ENCODE measurements around the gene SP8. TPM values are rescaled to one million over a fixed set of nuclear protein-coding genes. Genes with fewer than 3 reads are reported as not detected.

The SP8 gene
- total and polyA plus RNA-seq, 5 donors from 2014 or later, result not detected

DNA sequence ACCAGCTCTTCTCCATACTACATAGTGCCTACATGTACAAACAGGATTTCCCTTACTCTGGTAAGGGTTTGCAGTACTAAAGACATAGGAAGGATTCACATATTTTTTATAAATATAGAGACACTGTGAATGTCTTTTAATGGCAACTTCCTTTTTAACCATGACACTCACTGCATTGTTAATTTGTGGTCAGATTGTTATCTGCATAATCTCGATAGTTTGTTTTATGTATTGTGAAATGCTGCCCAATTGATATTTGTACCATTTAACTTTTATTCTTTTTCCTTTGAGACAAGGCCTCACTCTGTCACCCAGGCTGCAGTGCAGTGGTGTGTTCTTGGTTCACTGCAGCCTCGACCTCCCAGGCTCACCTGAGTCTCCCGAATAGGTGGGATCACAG, 39.7 kb downstream of the SP8 start:
- Histone ChIP-seq H3K9me3 (ENCODE audit: control insufficient read depth in 2 of 2, low read length in 2 of 2) (no peaks in the 10 kb centered on the region), H3K36me3 (ENCODE audit: control insufficient read depth, insufficient read depth, low read length) (no peaks in the 10 kb centered on the region), H3K4me1 (ENCODE audit: control insufficient read depth, insufficient read depth, low read length, poor library complexity, severe bottlenecking) (no peaks in the 10 kb centered on the region), H3K27ac (ENCODE audit: insufficient read depth, low read length, poor library complexity, severe bottlenecking) (no peak overlapping the region), H3K27me3 (ENCODE audit: control insufficient read depth, insufficient read depth, low read length) (no peaks in the 10 kb centered on the region), H3K4me3 (ENCODE audit: low read depth, low read length) (no peak overlapping the region)
- DNase-seq (no peak), ATAC-seq (ENCODE audit: low read depth in 2 of 2) (no peak)
- H3K9me3 Mint-ChIP-seq, result peaks cover 0 to 4% (median 0%) of the 10 kb centered on the region in 7 donors
- no peaks in the 10 kb centered on the region for H3K27me3 Mint-ChIP-seq
- no peak overlapping the region for H3K27ac Mint-ChIP-seq
- no peak overlapping the region for H3K4me3 Mint-ChIP-seq
- no peaks in the 10 kb centered on the region for H3K36me3 Mint-ChIP-seq
- H3K4me1 Mint-ChIP-seq, result no peaks in the 10 kb centered on the region

DNA sequence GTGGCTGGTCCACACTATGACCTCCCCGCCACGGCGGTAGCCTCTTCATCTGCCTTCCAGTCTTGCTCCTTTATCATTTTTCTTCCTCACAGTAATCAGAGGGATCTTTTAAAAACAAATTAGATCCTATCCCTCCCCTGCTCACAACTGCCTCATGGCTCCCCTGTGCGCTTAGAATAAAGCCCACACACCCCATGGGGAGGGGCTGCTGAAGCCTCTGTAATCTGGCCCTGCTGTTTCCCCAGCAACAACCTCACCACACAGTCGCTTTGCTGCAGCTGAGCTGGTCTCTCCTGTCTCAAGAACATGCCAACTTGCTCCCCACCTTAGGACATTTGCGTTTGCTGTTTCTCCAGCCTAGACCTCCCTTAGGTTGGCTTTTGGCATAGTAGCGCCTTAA, 41.0 kb downstream of the SP8 start:
- Mint-ChIP-seq H3K4me3 (no peak overlapping the region), H3K4me1 (no peaks in the 10 kb centered on the region), H3K27ac (no peak overlapping the region), H3K9me3 (peaks cover 0 to 4% (median 0%) of the 10 kb centered on the region in 7 donors), H3K27me3 (no peaks in the 10 kb centered on the region), H3K36me3 (no peaks in the 10 kb centered on the region)
- DNase-seq (no peak), ATAC-seq (ENCODE audit: low read depth in 2 of 2) (no peak)
- H3K27me3 ChIP-seq (ENCODE audit: control insufficient read depth, insufficient read depth, low read length), result no peaks in the 10 kb centered on the region
- H3K36me3 ChIP-seq (ENCODE audit: control insufficient read depth, insufficient read depth, low read length), result no peaks in the 10 kb centered on the region
- no peak overlapping the region for H3K27ac ChIP-seq (ENCODE audit: insufficient read depth, low read length, poor library complexity, severe bottlenecking)
- no peaks in the 10 kb centered on the region for H3K4me1 ChIP-seq (ENCODE audit: control insufficient read depth, insufficient read depth, low read length, poor library complexity, severe bottlenecking)
- no peak overlapping the region for H3K4me3 ChIP-seq (ENCODE audit: low read depth, low read length)
- no peaks in the 10 kb centered on the region for H3K9me3 ChIP-seq (ENCODE audit: control insufficient read depth in 2 of 2, low read length in 2 of 2)

DNA sequence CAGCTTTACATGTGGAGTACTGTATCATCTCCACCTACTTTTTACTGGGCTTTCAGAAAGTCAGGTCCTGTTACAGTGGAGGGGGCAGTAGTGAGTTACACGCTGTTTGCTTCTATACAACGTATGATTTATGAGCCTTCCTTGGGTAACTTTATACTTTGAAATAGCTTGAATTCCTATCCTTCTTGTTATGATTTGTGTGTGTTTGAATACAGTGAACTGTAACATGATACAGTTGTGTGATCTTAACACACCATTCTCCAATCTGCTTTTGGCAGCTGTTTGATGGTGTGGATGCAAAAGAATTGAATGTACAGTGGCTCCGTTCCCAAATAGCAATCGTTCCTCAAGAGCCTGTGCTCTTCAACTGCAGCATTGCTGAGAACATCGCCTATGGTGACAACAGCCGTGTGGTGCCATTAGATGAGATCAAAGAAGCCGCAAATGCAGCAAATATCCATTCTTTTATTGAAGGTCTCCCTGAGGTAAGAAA, 41.7 kb downstream of the SP8 start:
- Mint-ChIP-seq H3K27me3 (no peaks in the 10 kb centered on the region), H3K4me1 (no peaks in the 10 kb centered on the region), H3K36me3 (no peaks in the 10 kb centered on the region), H3K27ac (no peak overlapping the region), H3K9me3 (peaks cover 0 to 4% (median 0%) of the 10 kb centered on the region in 7 donors), H3K4me3 (no peak overlapping the region)
- Histone ChIP-seq H3K36me3 (ENCODE audit: control insufficient read depth, insufficient read depth, low read length) (no peaks in the 10 kb centered on the region), H3K27ac (ENCODE audit: insufficient read depth, low read length, poor library complexity, severe bottlenecking) (no peak overlapping the region), H3K4me3 (ENCODE audit: low read depth, low read length) (no peak overlapping the region), H3K4me1 (ENCODE audit: control insufficient read depth, insufficient read depth, low read length, poor library complexity, severe bottlenecking) (no peaks in the 10 kb centered on the region), H3K9me3 (ENCODE audit: control insufficient read depth in 2 of 2, low read length in 2 of 2) (no peaks in the 10 kb centered on the region), H3K27me3 (ENCODE audit: control insufficient read depth, insufficient read depth, low read length) (no peaks in the 10 kb centered on the region)
- ATAC-seq (ENCODE audit: low read depth in 2 of 2) (no peak), DNase-seq (no peak)

GRCh38 chr7:20742913-20743312, 43.8 kb downstream of the SP8 start:
- Mint-ChIP-seq H3K27ac (no peak overlapping the region), H3K27me3 (no peaks in the 10 kb centered on the region), H3K36me3 (no peaks in the 10 kb centered on the region), H3K4me3 (no peak overlapping the region), H3K4me1 (no peaks in the 10 kb centered on the region), H3K9me3 (peaks cover 0 to 4% (median 0%) of the 10 kb centered on the region in 7 donors)
- H3K27ac ChIP-seq (ENCODE audit: insufficient read depth, low read length, poor library complexity, severe bottlenecking), result no peak overlapping the region
- no peaks in the 10 kb centered on the region for H3K27me3 ChIP-seq (ENCODE audit: control insufficient read depth, insufficient read depth, low read length)
- H3K36me3 ChIP-seq (ENCODE audit: control insufficient read depth, insufficient read depth, low read length), result no peaks in the 10 kb centered on the region
- DNase-seq, result no peak
- no peaks in the 10 kb centered on the region for H3K9me3 ChIP-seq (ENCODE audit: control insufficient read depth in 2 of 2, low read length in 2 of 2)
- no peak for ATAC-seq (ENCODE audit: low read depth in 2 of 2)
- no peak overlapping the region for H3K4me3 ChIP-seq (ENCODE audit: low read depth, low read length)
- H3K4me1 ChIP-seq (ENCODE audit: control insufficient read depth, insufficient read depth, low read length, poor library complexity, severe bottlenecking), result no peaks in the 10 kb centered on the region

- Mint-ChIP-seq H3K9me3 (peaks cover 0 to 9% (median 0%) of the 10 kb centered on the region in 7 donors), H3K36me3 (no peaks in the 10 kb centered on the region), H3K27ac (no peak overlapping the region), H3K4me1 (no peaks in the 10 kb centered on the region), H3K27me3 (no peaks in the 10 kb centered on the region), H3K4me3 (no peak overlapping the region)
- no peaks in the 10 kb centered on the region for H3K36me3 ChIP-seq (ENCODE audit: control insufficient read depth, insufficient read depth, low read length)
- DNase-seq, result no peak
- no peak for ATAC-seq (ENCODE audit: low read depth in 2 of 2)
- H3K27ac ChIP-seq (ENCODE audit: insufficient read depth, low read length, poor library complexity, severe bottlenecking), result no peak overlapping the region
- H3K4me1 ChIP-seq (ENCODE audit: control insufficient read depth, insufficient read depth, low read length, poor library complexity, severe bottlenecking), result no peaks in the 10 kb centered on the region
- no peaks in the 10 kb centered on the region for H3K9me3 ChIP-seq (ENCODE audit: control insufficient read depth in 2 of 2, low read length in 2 of 2)
- H3K27me3 ChIP-seq (ENCODE audit: control insufficient read depth, insufficient read depth, low read length), result no peaks in the 10 kb centered on the region
- H3K4me3 ChIP-seq (ENCODE audit: low read depth, low read length), result no peak overlapping the region
Observed at GRCh38 chr7:20741801-20742200, 44.9 kb downstream of the SP8 start.

GRCh38 chr7:20738518-20739481, 47.9 kb downstream of the SP8 start:
- no peak overlapping the region for H3K27ac Mint-ChIP-seq
- ATAC-seq (ENCODE audit: low read depth in 2 of 2), result no peak
- no peak for DNase-seq
- no peak overlapping the region for H3K4me3 Mint-ChIP-seq
- H3K36me3 Mint-ChIP-seq, result no peaks in the 10 kb centered on the region
- Histone ChIP-seq H3K27me3 (ENCODE audit: control insufficient read depth, insufficient read depth, low read length) (no peaks in the 10 kb centered on the region), H3K27ac (ENCODE audit: insufficient read depth, low read length, poor library complexity, severe bottlenecking) (no peak overlapping the region), H3K36me3 (ENCODE audit: control insufficient read depth, insufficient read depth, low read length) (no peaks in the 10 kb centered on the region), H3K4me3 (ENCODE audit: low read depth, low read length) (no peak overlapping the region), H3K4me1 (ENCODE audit: control insufficient read depth, insufficient read depth, low read length, poor library complexity, severe bottlenecking) (no peaks in the 10 kb centered on the region), H3K9me3 (ENCODE audit: control insufficient read depth in 2 of 2, low read length in 2 of 2) (no peaks in the 10 kb centered on the region)
- H3K9me3 Mint-ChIP-seq, result peaks cover 0 to 13% (median 0%) of the 10 kb centered on the region in 7 donors
- H3K4me1 Mint-ChIP-seq, result no peaks in the 10 kb centered on the region
- H3K27me3 Mint-ChIP-seq, result peaks cover 4% of the 10 kb centered on the region

DNA sequence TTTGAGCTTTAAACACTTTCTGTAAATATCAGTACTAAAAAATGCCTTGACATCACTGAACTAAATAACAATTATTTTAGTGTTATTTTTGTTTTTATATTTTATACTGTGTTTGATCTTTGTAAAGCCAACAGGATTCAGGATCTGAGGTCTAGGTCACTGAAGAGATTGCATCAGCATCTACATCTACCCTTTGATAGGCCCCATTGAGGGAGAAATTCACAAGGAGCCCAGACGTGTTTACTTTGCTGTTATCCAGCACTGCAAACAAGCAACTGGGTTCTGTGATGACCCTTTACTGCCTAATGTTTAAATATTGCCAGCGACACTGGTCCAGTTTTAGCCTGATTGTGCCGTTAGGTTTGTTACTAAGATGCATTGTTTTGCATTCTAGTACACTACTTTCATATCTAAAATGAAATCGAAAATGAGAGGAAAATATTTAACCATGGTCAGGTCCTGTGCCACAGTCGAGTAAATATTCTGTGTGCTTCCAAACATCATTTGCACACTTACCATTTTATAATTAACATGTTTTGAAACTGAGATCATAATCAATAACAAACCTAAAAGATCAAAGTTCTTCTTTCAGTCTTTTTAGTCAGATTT, 48.7 kb downstream of the SP8 start:
- Histone ChIP-seq H3K27ac (ENCODE audit: insufficient read depth, low read length, poor library complexity, severe bottlenecking) (no peak overlapping the region), H3K4me3 (ENCODE audit: low read depth, low read length) (no peak overlapping the region), H3K36me3 (ENCODE audit: control insufficient read depth, insufficient read depth, low read length) (no peaks in the 10 kb centered on the region), H3K9me3 (ENCODE audit: control insufficient read depth in 2 of 2, low read length in 2 of 2) (no peaks in the 10 kb centered on the region), H3K27me3 (ENCODE audit: control insufficient read depth, insufficient read depth, low read length) (no peaks in the 10 kb centered on the region), H3K4me1 (ENCODE audit: control insufficient read depth, insufficient read depth, low read length, poor library complexity, severe bottlenecking) (no peaks in the 10 kb centered on the region)
- DNase-seq (no peak), ATAC-seq (ENCODE audit: low read depth in 2 of 2) (no peak)
- peaks cover 0 to 13% (median 0%) of the 10 kb centered on the region in 7 donors for H3K9me3 Mint-ChIP-seq
- H3K27ac Mint-ChIP-seq, result no peak overlapping the region
- H3K4me3 Mint-ChIP-seq, result no peak overlapping the region
- peaks cover 4% of the 10 kb centered on the region for H3K27me3 Mint-ChIP-seq
- no peaks in the 10 kb centered on the region for H3K4me1 Mint-ChIP-seq
- no peaks in the 10 kb centered on the region for H3K36me3 Mint-ChIP-seq

All from CD4-positive, CD25-positive, alpha-beta regulatory T cell (primary cell).